IMR-90 (cell line): ENCODE data around the gene EPHA6. TPM values are rescaled to one million over a fixed set of nuclear protein-coding genes. Genes with fewer than 3 reads are reported as not detected.

ENCODE experiments used
- ATAC-seq: fragments of 200-7000 bp; cut with Tn5 transposase; 2 replicates; pipeline ENCODE4 v1.9.1; 2020; ENCODE audit warnings: low read depth, mild to moderate bottlenecking, moderate library complexity
- BruUV-seq: library from RNA; stranded (reverse); fragments of 400-500 nt; replicated peaks from 2 replicates; lab custom pipeline; 2021; lab: Mats Ljungman, UMichigan
- CTCF ChIA-PET: fragments of 300-600 bp; formaldehyde crosslinking; extraction: SDS; loops from one replicate; lab custom pipeline; 2021; ENCODE audit warnings: antibody characterized with exemption; lab: Yijun Ruan, JAX
- POLR2A ChIA-PET: fragments of 300-600 bp; sonication (Branson Sonifier 250); formaldehyde crosslinking; loops from one replicate; lab custom pipeline; 2022; ENCODE audit warnings: antibody characterized with exemption; ENCODE audit not compliant: unreplicated experiment; lab: Charles Lee
- DNase-seq: peaks from one replicate; pipeline ENCODE4 v3.0.0; 2013
- H2AFZ ChIP-seq: replicated peaks from 2 replicates; pipeline ENCODE3; 2013; ENCODE audit warnings: low read length, mild to moderate bottlenecking; ENCODE audit not compliant: poor library complexity
- H2AK5ac ChIP-seq: 2 replicates; pipeline ENCODE4 v1.6.1; 2013; ENCODE audit warnings: low read depth, low read length, inconsistent platforms
- H2AK9ac ChIP-seq: replicated peaks from 2 replicates; pipeline ENCODE3; 2013; ENCODE audit warnings: mild to moderate bottlenecking, low read depth, low read length, moderate library complexity; ENCODE audit not compliant: poor library complexity
- H2BK120ac ChIP-seq: 2 replicates; pipeline ENCODE4 v1.6.1; 2013; ENCODE audit warnings: low read depth, low read length, inconsistent platforms
- H2BK15ac ChIP-seq: 3 replicates; pipeline ENCODE4 v1.6.1; 2013; ENCODE audit warnings: low read depth, low read length, inconsistent platforms
- H2BK20ac ChIP-seq: 2 replicates; pipeline ENCODE4 v1.6.1; 2013; ENCODE audit warnings: low read depth, mild to moderate bottlenecking, inconsistent platforms, low read length, moderate library complexity
- H2BK5ac ChIP-seq: 2 replicates; pipeline ENCODE4 v1.6.1; 2013; ENCODE audit warnings: mild to moderate bottlenecking, low read depth, low read length, inconsistent platforms; ENCODE audit not compliant: poor library complexity, severe bottlenecking
- H3K14ac ChIP-seq: replicated peaks from 2 replicates; pipeline ENCODE4 v1.6.1; 2013; ENCODE audit warnings: low read depth, low read length, inconsistent platforms
- H3K18ac ChIP-seq: 2 replicates; pipeline ENCODE4 v1.6.1; 2013; ENCODE audit warnings: low read depth, low read length, control low read depth
- H3K23ac ChIP-seq: 2 replicates; pipeline ENCODE4 v1.6.1; 2013; ENCODE audit warnings: low read depth, low read length, inconsistent platforms
- H3K27ac ChIP-seq: 2 replicates; pipeline ENCODE4 v1.5.1; 2013; ENCODE audit warnings: mild to moderate bottlenecking, control low read depth, low read length; ENCODE audit not compliant: insufficient read depth
- H3K27me3 ChIP-seq: 2 replicates; pipeline ENCODE4 v1.6.1; 2013; ENCODE audit warnings: low read length; ENCODE audit not compliant: control insufficient read depth, insufficient read depth
- H3K36me3 ChIP-seq: 2 replicates; pipeline ENCODE4 v1.6.1; 2013; ENCODE audit warnings: low read length, mixed read lengths; ENCODE audit not compliant: control insufficient read depth, insufficient read depth
- H3K4ac ChIP-seq: 2 replicates; pipeline ENCODE4 v1.6.1; 2013; ENCODE audit warnings: low read depth, low read length, inconsistent platforms
- H3K4me1 ChIP-seq: 2 replicates; pipeline ENCODE4 v1.6.1; 2013; ENCODE audit warnings: low read length, mixed read lengths; ENCODE audit not compliant: control insufficient read depth, insufficient read depth
- H3K4me2 ChIP-seq: 2 replicates; pipeline ENCODE4 v1.6.1; 2013; ENCODE audit warnings: low read depth, mild to moderate bottlenecking, control low read depth, low read length, moderate library complexity
- H3K4me3 ChIP-seq: 2 replicates; pipeline ENCODE4 v1.5.1; 2013; ENCODE audit warnings: low read depth, mild to moderate bottlenecking, control low read depth, low read length, moderate library complexity; ENCODE audit not compliant: insufficient read depth
- H3K56ac ChIP-seq: 2 replicates; pipeline ENCODE4 v1.6.1; 2013; ENCODE audit warnings: low read length, inconsistent platforms; ENCODE audit not compliant: insufficient read depth; ENCODE audit errors: extremely low read depth
- H3K79me1 ChIP-seq, 2 experiments: 2 replicates each; pipeline ENCODE4 v1.6.1; 2013; ENCODE audit warnings: low read length in 2 of 2, inconsistent platforms in 1 of 2, low read depth in 1 of 2
- H3K9ac ChIP-seq: 2 replicates; pipeline ENCODE4 v1.6.1; 2013; ENCODE audit warnings: low read depth, low read length, control low read depth
- H3K9me1 ChIP-seq: 2 replicates; pipeline ENCODE4 v1.6.1; 2013; ENCODE audit warnings: low read length, inconsistent platforms; ENCODE audit not compliant: insufficient read depth
- H3K9me3 ChIP-seq: 2 replicates; pipeline ENCODE4 v1.6.1; 2013; ENCODE audit warnings: low read length; ENCODE audit not compliant: control insufficient read depth, insufficient read depth
- H4K20me1 ChIP-seq: 2 replicates; pipeline ENCODE4 v1.6.1; 2013; ENCODE audit warnings: low read length, inconsistent platforms; ENCODE audit not compliant: insufficient read depth
- H4K5ac ChIP-seq: 2 replicates; pipeline ENCODE4 v1.6.1; 2013; ENCODE audit warnings: mild to moderate bottlenecking, low read depth, low read length, control low read depth
- H4K8ac ChIP-seq, 2 experiments: 2 replicates each; pipeline ENCODE4 v1.6.1; 2013; ENCODE audit warnings: low read depth in 2 of 2, low read length in 2 of 2, control low read depth in 1 of 2, inconsistent platforms in 1 of 2
- H4K91ac ChIP-seq: 2 replicates; pipeline ENCODE4 v1.6.1; 2013; ENCODE audit warnings: low read depth, low read length, inconsistent platforms; ENCODE audit not compliant: insufficient read depth
- FOS ChIP-seq: fragments of 150-350 bp; IDR thresholded peaks from 2 replicates; pipeline ENCODE4 v1.6.1; 2016; ENCODE audit warnings: low read depth, low read length
- MXI1 ChIP-seq: IDR thresholded peaks from 2 replicates; pipeline ENCODE4 v1.6.1; 2012; ENCODE audit warnings: low read depth, mild to moderate bottlenecking, low read length, moderate library complexity, borderline replicate concordance
- NFE2L2 ChIP-seq: fragments of 150-350 bp; IDR thresholded peaks from 2 replicates; pipeline ENCODE4 v1.6.1; 2016; ENCODE audit warnings: low read depth, mild to moderate bottlenecking, low read length
- WGBS, 2 experiments: methylation state at CpG; one replicate each; pipeline versions ENCODE4 v1.1.5 to v1.1.7; 2013; ENCODE audit warnings: missing lambda C conversion rate in 2 of 2; ENCODE audit not compliant: insufficient read length in 1 of 2; ENCODE audit errors: extremely low coverage in 2 of 2; 5-methylcytosine and 5-hydroxymethylcytosine counted together
- dilution Hi-C: fragments of 300-500 bp; cut with HindIII; formaldehyde crosslinking; loops from one replicate; pipeline ENCODE4 v1.14.3; 2018; ENCODE audit warnings: low sequenced_read_pairs; ENCODE audit not compliant: unreplicated experiment
- in situ Hi-C: fragments of 300-500 bp; cut with MboI; formaldehyde crosslinking; loops from 3 replicates; pipeline ENCODE4 v1.14.3; 2019; ENCODE audit warnings: low sequenced_read_pairs, inconsistent platforms, mixed read lengths
- intact Hi-C: fragments of 100-400 bp; cut with micrococcal nuclease; formaldehyde crosslinking; loops from 2 replicates; pipeline ENCODE4 v1.10.0; 2022
- polyA plus RNA-seq, 3 experiments: library from polyadenylated mRNA; depleted of rRNA; stranded (reverse); fragments of >200 nt; gene quantifications; 2 replicates each; pipeline ENCODE4 v1.2.3, GENCODE V29; 2012; ENCODE audit warnings: low replicate concordance in 1 of 3
- total RNA-seq: library from RNA; depleted of rRNA; stranded (reverse); fragments of >200 nt; gene quantifications from 2 replicates; pipeline ENCODE4 v1.2.3, GENCODE V29; 2012

The EPHA6 gene
- total and polyA plus RNA-seq, 2 of the 4 experiments (the other 2 are of a cell fraction) = not detected

DNA sequence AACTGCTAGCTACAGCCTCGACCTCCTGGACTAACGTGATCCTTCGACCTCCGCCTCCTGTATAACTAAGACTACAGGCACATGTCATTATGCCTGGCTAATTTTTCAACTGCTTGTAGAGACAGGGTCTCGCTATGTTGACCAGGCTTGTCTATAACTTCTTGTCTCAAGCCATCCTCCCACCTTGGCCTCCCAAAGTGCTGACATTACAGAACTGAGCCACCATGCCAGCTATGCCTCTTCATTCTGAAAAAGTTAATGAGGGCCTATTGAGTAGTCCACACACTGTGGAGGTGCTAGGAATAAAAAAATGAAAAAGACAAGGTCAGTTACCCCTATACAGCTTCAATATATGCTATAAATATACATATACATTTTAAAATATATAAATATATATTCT, 18.3 kb upstream of the EPHA6 start:
- in situ Hi-C loops = no loop called here
- Histone ChIP-seq H3K23ac (no peak overlapping the region), H3K4me1 (no peaks in the 10 kb centered on the region), H3K56ac (no peak overlapping the region), H4K5ac (no peak overlapping the region), H3K4me2 (no peak overlapping the region), H4K8ac (no peak overlapping the region), H4K91ac (no peak overlapping the region), H3K18ac (no peak overlapping the region), H2AK5ac (no peak overlapping the region), H3K9ac (no peak overlapping the region), H3K9me3 (peaks cover 10% of the 10 kb centered on the region; the same call in 1 of the 2 replicates), H3K4me3 (no peak overlapping the region), H3K4ac (no peak overlapping the region), H3K27me3 (no peaks in the 10 kb centered on the region), H2AFZ (no peak overlapping the region), H2AK9ac (no peak overlapping the region), H3K79me1 (no peaks in the 10 kb centered on the region), H2BK5ac (no peak overlapping the region), H3K9me1 (no peaks in the 10 kb centered on the region), H3K27ac (no peak overlapping the region), H4K20me1 (no peaks in the 10 kb centered on the region), H3K14ac (no peak overlapping the region), H2BK20ac (no peak overlapping the region), H2BK120ac (no peak overlapping the region), H2BK15ac (no peak overlapping the region), H3K36me3 (no peaks in the 10 kb centered on the region)
- ChIA-PET POLR2A (no interaction called here), CTCF (no interaction called here)
- TF ChIP-seq FOS (no peak), NFE2L2 (no peak), MXI1 (no peak)
- DNase-seq = no peak
- no TSS peak for BruUV-seq
- no peak for ATAC-seq
- intact Hi-C loops = no loop called here
- WGBS, 2 experiments = 67% methylated on average over 4 of the region's 5 CpGs; no CpG with 5 or more reads in 1 of the 2 experiments
- dilution Hi-C loops = no loop called here
